AG09319 (cell line): ENCODE measurements around the gene CXCL12.
A peak's percentile ranks its signal among the peaks of the same experiment; 100 is the strongest.

ENCODE experiments used
- DNase-seq: peaks from one replicate; pipeline ENCODE4 v3.0.0-alpha.2; 2010; ENCODE audit warnings: low read depth; ENCODE audit errors: extremely low read depth
- CTCF ChIP-seq: IDR thresholded peaks from 2 replicates; pipeline ENCODE4 v1.5.1; 2011; ENCODE audit warnings: low read depth, mild to moderate bottlenecking, inconsistent platforms, low read length, moderate library complexity

The CXCL12 gene

GRCh38 chr10:44377651-44378310 is 7.1 kb downstream of the CXCL12 start:
- DNase-seq = no peak
- TF ChIP-seq CTCF = no peak

GRCh38 chr10:44376472-44377099 is 8.3 kb downstream of the CXCL12 start:
- DNase-seq = no peak
- TF ChIP-seq CTCF = no peak

- DNase-seq = no peak
- TF ChIP-seq CTCF = no peak
These were observed 10.7 kb downstream of the CXCL12 start for GRCh38 chr10:44374155-44374554.

GRCh38 chr10:44373341-44373995 is 11.4 kb downstream of the CXCL12 start:
- no peak for DNase-seq
- TF ChIP-seq CTCF = no peak

- DNase-seq = no peak
- no peak for TF ChIP-seq CTCF
These were observed 12.7 kb downstream of the CXCL12 start for GRCh38 chr10:44372181-44372580.

- TF ChIP-seq CTCF = peak; percentile 15
- DNase-seq = no peak
These were observed 14.1 kb downstream of the CXCL12 start for GRCh38 chr10:44370731-44371248.

GRCh38 chr10:44369854-44370253 is 15.0 kb downstream of the CXCL12 start:
- DNase-seq = no peak
- TF ChIP-seq CTCF = no peak
